ENCODE results near the gene UQCC3.
A peak's percentile ranks its signal among the peaks of the same experiment; 100 is the strongest.
"Not testable (repeated sequence)": the region's sequence is repeated elsewhere in the genome, so short reads cannot be mapped to it uniquely, and the experiment has no call there.

Gene UQCC3

DNA sequence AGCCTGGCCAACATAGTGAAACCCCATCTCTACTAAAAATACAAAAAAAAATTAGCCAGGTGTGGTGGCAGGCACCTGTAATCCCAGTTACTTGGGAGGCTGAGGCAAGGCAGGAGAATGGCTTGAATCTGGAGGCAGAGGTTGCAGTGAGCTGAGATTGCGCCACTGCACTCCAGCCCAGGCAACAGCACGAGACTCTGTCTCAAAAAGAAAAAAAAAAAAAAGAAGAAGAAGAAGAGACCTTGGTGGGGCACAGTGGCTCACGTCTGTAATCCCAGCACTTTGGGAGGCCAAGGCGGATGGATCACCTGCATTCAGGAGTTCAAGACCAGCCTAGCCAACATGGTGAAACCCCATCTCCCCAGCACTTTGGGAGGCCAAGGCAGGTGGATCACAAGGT, 32.4 kb downstream of the UQCC3 start:
- not testable (repeated sequence) for DNase-seq

DNA sequence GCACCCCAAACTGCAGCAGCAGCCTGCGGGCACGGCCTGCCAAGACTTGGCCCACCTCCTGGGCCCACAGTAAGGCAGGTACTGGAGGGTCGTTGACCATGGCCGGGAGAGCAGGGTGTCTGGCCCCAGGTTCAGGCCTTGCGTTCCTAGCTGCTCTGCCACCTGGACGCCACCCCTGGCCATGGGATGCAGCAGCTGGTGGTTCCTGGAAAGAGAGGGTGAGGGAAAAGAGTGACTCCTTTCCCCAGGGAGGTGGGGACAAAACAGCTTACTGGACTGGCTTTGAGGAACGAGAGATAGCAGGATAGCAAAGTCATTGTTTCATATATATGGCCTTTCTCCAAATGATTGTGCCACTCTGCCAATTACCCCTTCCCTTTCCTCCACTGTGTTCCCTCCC, 33.9 kb downstream of the UQCC3 start:
- no peak for DNase-seq

DNA sequence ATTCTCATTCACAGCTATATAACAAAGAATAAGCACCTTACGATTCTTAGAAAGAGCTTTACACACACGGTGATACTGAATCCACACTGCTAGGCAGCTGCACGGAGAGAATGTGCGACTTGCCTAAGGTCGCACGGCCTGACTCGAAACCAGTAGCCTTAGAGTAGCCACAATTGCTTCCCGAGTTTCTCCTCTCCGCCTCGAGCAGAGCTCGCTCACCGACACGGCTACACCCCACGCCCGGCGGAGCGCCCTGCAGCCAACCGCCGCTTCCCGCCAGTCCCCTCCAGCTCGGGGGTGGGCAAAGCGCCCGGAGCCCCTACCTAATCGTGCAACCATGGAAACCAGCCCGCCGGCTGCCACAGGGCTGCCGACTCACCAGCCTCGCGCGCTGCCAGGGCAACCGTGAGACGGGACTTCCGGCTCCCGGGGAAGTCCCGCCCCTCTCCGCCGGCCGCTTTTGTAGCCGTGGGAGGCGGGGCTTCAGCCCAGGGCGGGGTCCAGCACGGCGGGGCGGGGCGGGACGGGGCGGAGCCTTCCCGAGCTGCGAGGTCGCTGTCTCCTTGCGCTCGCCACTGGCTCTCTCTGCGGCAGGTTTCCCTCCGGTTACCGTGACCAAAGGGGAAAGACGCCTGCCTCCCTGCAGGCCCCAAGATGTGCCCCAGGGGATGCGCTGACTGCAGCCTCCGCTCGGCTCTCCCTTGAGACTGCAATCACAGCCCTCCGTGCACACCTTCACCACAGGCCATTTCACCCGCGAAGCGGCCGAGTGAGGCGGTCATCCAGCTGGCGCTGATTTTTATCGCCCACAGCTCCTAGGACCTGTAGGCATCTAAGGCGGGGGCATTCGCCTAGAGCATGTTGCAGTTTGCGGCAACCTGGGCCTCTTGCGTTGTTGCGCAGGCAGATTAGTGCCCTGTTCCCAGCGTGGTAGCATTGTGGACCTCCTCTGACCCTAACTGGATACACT, 34.7 kb downstream of the UQCC3 start:
- DNase-seq: peak; percentile 94 to 98

DNA sequence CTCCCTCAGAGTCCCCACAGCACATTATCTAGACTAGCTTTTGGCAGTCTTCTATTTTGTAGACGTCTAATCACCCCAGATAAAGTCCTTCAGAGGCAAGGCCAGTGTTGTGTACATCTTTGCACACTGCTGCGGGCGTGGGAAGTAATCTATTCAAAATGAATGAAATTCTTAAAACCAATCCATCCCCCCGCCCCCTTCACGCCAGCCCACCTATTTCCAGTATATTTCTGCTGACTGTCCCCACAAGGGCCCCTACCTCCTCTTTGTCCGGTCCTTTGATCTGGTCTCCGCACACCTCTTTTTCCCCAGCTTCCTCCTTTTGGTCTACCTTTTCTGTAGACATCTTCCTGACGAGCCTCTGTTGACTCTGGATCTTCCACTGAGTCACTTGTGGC, 35.4 kb downstream of the UQCC3 start:
- no peak for DNase-seq

DNA sequence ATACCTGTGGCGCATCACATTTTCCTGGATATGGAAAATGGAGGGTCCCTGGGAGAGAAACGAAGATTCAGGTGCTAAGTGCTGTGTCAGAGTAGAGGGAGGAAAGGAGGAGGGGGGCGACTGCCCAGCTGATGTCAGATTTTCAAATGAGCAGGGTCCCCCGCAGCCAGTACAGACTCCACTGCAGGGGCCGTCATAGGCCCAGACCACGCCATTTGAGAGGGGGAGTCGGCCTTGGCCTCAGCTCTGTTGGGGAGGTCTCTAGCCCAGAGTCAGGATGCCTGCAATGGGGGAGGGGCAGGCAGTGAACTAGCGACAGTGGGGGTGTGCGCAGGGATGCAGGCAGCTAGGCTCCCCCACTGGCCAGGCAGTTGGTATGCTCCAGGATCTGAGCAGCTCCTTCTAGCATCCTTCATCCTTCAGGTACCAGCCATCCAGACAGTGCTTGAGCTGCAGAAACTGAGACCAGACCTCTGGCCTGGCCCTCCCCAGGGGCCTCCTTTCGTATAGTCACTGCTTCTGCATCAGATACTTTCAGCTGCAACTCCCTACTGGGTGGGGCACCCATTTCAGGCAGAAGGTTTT, 35.9 kb downstream of the UQCC3 start, which contains the start of the genes BSCL2 and GNG3:
BSCL2 (minus strand) TSS at position 148 of the 585 bp plus-strand sequence. CDS start 229 bp downstream, outside the sequence.
GNG3 (plus strand) TSS at position 400 of the 585 bp plus-strand sequence. CDS start 620 bp downstream, outside the sequence.
- DNase-seq: no peak

DNA sequence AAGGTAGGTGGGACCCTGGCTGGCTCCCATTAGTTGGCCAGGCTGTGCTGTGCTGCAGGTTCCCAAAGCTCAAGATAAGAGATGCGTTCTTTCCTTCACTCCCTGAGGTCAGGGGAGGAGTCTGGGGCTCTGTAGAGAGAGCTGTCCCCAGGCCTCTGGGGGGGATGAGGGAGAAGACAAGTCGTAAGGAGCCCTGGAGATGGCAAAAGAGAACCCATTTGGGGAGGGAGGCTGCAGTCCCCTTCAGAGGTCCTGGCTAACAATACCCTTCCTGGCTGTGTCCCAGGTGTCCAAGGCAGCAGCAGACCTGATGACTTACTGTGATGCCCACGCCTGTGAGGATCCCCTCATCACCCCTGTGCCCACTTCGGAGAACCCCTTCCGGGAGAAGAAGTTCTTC, 36.9 kb downstream of the UQCC3 start:
- no peak for DNase-seq

DNA sequence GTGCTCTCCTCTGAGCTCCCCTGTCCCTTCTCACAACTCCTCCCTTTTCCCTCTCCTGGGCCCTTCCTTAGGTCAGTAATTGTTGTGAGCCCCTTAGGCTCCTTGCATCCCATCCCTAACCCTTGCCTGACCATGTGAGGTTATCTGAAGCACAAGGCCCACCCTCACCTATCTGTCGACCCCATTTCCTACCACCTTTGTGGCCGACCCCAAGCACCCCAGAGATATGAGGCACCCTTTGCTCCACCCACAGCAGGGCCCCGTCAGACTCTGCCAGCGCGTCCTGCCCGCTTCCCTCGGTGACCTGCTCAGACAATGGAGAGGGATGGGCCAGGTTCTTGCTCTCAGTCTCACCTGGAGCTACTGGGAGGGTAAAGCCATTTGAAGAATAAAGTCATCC, 37.3 kb downstream of the UQCC3 start:
- DNase-seq: no peak

DNA sequence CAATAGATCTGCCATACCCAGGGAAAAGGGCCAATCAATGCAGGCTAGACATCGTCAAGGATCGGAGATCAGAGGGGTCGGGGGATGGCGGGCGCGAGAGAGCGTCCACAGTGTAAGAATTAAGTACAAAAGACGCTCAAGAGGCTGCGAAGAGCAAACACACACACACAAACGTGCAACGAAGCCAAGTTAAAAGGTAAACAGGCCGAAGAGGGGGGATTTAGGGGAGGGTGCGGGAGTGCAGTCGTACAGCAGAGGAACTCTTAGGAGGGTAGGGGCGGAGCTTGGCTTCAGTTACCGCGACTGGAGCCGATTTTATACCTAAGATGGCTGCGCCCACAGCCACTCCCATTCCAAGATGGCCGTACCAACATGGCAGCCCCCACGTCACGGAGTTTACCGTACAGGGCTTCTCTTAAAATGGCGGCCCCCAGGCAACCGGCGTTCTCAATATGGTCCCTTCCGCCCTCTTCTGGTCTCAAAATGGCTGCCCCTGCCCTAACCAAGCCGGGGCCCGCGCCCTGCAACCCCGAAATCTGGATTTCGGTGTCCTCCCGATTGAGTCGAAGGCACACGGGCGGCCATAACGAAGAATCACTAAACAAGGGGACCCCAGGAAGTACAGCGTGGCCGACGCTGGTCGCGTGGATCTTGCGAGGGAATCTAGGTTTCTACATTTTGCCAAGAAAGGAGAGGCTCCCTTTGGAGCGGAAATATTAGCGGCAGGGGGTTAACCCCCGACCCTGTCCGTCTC, 38.0 kb downstream of the UQCC3 start:
- DNase-seq: no peak

DNA sequence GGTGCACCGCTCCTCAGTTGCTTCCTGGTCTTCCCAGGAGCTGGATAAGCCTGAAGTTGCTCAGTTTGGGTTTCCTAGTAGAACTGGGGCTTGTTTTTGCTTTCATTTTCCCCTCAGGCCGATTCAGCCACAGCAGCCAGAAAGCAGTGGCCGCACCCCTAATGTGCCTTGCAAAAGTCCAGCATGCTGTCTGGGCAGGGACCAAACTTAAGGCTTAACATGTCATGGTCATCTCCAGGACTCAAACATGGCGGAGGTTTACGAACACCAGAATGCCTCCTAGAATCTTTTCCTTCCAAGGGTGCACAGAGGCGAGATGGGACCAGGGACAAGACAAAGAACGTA, 38.5 kb downstream of the UQCC3 start:
- no peak for DNase-seq

DNA sequence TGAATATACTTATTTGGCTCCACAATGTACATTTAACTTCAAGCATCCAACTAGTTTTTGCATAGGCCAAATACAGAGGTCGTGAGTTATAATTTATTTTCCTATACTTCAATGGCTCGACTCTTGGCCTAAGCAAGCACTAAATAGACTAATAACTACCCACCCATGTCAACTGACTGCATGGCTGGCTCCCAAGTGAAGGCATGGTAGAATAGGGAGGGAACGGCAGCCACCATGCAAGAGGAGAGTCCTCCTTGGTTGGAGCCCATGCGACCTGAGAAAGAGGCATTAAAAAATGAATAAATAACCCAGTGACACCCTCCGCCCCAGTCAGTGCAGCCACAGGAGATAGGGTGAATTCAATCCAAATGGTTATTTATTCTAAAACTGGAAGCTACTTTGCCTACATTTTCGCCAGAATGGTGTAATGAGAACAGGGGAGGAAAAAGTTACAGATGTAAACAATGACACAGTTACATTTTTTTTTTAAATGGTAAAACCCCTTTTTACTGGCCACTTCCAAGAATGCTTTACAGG, 40.9 kb downstream of the UQCC3 start:
- no peak for DNase-seq

DNA sequence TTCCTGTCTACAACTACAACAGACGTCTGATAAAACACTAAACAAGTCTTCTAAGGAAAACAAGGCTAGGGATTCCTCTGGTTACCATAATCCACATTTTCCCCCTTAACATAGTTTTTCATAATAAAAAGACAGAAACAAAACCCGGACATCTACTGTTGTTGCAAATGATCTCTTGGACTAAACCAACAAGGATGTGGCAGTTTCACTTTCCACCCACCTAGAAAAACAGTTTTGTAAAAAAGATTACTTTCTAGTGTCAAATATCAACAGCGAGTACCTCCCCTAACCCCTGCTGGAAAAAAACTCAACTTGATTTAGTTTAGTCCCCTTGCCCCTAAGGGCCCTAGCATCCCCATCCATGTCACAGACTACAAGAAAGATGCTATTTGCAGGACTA, 41.4 kb downstream of the UQCC3 start:
- no peak for DNase-seq

DNA sequence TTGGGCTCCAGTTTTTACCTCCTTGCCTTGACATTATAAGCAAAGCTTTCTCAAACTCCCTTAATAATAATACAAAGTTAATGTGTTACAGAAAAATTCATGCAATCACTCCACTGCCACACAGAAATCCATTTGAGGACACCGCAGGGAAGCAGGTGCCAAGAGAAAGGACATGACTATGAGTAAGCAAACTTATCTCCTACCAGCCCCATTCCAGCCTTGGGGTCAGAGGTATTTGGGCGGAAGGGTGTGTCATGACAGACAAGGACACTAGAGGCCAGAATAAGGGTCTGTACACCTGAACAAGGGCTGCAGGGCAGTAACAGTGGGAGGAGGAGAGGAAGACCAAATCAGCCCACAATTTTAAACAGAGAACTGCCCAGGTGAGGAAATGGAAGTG, 41.9 kb downstream of the UQCC3 start:
- no peak for DNase-seq

DNA sequence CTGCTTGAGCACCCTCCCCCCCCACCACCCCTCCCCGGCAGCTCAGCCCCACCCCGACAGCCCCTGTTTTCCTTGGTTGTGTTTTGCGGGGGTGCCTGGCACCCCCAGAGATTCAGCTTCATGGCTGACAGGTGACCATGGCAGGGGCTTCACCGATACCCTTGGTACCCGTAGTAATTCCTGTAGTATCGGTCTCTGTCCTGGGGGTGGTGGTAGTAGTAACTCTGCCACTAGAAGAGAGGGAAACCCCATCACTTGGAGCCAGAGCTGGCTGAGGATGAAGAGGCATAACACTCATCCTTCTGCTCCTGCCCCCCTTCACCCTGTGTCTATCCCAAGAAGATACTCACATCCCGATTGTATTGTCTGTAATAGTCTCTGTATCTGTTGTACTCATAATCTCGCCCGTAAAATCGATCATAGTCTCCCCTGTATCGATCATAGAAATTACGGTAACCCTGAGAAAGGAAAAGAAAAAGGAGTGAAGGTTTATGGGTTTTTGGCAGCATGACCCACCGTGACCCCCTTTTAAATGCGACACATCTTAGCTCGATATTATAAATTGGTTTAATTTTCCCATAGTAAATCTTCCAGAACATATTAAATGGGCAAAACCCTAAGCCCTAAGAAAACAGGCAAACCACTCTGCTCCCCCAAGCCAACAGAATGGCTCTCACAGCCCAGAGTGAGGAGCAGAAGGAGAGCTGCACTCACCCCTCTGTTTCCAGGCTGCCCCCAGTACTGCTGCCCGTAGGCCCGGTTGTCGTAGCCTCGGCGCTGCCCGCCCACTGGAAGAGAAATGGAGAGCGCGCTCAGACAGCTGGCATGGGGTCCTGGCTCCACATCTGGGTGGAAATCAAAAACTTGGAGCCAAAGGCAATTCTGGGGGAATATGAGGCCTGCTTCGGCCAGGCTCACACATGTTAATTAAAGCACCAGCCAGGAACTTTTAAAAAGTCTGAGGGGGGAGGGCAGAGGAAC, 44.0 kb downstream of the UQCC3 start:
- no peak for DNase-seq

DNA sequence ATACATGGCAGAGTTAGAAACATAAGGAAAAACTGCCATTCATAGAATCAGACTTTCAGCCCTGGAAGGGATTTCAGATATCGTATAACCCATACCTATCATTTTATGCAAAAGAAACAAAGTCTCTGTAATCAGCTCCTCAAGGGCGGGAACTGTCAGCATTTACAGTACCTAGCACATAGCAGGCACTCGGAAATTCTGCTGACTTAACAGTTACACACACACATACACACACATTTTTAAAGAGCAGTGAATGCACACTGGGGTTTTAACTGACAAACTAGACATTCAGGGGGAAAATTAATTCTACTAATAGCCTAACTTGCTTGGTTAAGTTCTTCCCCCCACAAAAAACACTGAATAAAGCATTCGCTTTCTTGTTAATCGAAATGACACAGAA, 44.7 kb downstream of the UQCC3 start:
- no peak for DNase-seq

DNA sequence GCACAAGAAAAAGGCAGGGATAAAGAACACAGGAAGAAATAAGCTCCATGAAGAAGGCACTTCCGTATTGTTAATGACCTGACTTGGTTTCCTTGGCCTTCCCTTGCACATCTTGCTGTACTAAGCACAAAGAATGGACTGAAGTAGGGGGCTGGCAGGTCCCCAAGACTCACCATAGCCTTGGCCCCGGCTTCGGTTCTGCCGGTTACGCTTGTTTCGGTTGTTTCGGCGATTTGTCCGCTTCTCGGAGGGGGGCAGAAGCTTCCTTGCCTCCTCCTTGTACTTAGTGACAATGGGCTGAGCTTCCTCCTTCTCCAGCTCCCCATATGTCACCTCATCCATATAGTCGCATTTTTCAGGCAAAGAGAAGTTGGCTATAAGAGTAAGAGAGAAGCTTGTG, 45.3 kb downstream of the UQCC3 start:
- DNase-seq: no peak

DNA sequence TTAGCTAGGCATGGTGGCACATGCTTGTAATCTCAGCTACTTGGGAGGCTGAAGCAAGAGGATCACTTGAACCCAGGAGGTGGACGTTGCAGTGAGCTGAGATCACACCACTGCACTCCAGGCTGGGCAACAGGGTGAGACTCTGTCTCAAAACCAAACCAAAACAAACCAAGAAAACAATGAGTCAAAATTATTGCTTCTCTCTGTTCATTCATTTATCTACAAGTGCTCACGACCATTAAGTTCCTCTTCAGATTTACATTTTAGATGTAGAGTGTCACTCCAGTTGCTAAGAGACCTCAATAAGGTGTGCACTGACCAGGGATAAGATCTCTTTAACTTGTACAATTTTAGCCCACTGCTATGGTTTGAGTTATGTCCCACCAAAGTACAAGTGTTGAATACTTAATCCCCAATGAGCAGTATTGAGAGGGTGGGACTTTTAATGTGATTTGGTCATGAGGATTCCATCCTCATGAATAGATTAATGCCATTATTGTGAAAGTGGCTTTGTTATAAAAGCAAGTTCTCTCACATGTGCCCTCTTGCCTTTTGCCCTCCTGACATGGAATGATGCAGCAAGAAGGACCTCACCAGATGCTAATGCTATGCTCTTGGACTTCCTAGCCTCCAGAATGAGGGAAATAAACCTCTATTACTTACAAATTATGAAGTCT, 48.0 kb downstream of the UQCC3 start:
- DNase-seq: no peak

DNA sequence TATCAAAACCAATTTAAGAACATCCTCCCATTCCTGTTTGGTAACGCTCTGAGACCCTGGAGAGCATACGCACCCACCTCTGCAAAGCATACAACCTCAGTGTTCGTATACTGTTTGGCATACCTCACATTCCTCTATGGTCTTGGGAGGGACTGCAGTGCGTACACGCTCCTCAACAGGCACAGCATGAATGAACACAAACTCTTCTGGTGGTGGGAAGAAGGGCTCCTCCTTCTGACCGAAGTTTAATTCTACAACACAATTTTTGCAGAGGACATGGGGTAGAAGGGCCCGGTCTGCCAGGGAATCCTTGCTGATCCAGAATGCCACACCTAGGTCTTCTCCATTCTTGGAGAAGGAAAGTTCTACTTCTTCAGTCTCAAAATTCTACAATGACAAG, 50.5 kb downstream of the UQCC3 start:
- no peak for DNase-seq

Measured in NCI-H446 (cell line).